HepG2 (cell line): ENCODE data around the gene RNU7-1. TPM values are rescaled to one million over a fixed set of nuclear protein-coding genes. Genes with fewer than 3 reads are reported as not detected.
A peak's percentile ranks its signal among the peaks of the same experiment; 100 is the strongest.

Experiments
- ATF1 ChIP-seq: IDR thresholded peaks from 2 replicates; pipeline ENCODE4 v1.6.1; 2016; ENCODE audit warnings: mild to moderate bottlenecking, control low read depth
- DNMT1 ChIP-seq: sonication (generic); formaldehyde crosslinking; IDR thresholded peaks from 2 replicates; pipeline ENCODE4 v1.5.1; 2020; ENCODE audit warnings: mild to moderate bottlenecking, missing genetic modification reagents
- EEA1 ChIP-seq: sonication (generic); formaldehyde crosslinking; IDR thresholded peaks from 2 replicates; pipeline ENCODE4 v1.5.1; 2020; ENCODE audit warnings: mild to moderate bottlenecking, missing genetic modification reagents, borderline replicate concordance
- GABPB1 ChIP-seq: IDR thresholded peaks from 2 replicates; pipeline ENCODE4 v1.6.1; 2016; ENCODE audit warnings: mild to moderate bottlenecking, missing genetic modification reagents, moderate library complexity, missing compliant biosample characterization
- ISX ChIP-seq: sonication (generic); formaldehyde crosslinking; conservative IDR thresholded peaks from 2 replicates; pipeline ENCODE4 v1.5.0; 2020; ENCODE audit warnings: missing genetic modification reagents
- MYC ChIP-seq: sonication (generic); formaldehyde crosslinking; IDR thresholded peaks from 2 replicates; pipeline ENCODE4 v1.9.0; 2021; ENCODE audit warnings: missing genetic modification reagents, borderline replicate concordance
- NBN ChIP-seq: fragments of 450-650 bp; conservative IDR thresholded peaks from 2 replicates; pipeline ENCODE4 v1.6.1; 2017
- ONECUT2 ChIP-seq: sonication (generic); formaldehyde crosslinking; IDR thresholded peaks from 2 replicates; pipeline ENCODE4 v1.4.0; 2020; ENCODE audit warnings: missing genetic modification reagents
- RELA ChIP-seq: sonication (generic); formaldehyde crosslinking; IDR thresholded peaks from 2 replicates; pipeline ENCODE4 v1.4.0; 2020; ENCODE audit warnings: missing genetic modification reagents
- RNF219 ChIP-seq: sonication (generic); formaldehyde crosslinking; IDR thresholded peaks from 2 replicates; pipeline ENCODE4 v1.5.0; 2020; ENCODE audit warnings: mild to moderate bottlenecking, missing genetic modification reagents
- SNAPC2 ChIP-seq: sonication (generic); formaldehyde crosslinking; IDR thresholded peaks from 2 replicates; pipeline ENCODE4 v1.8.1; 2022; ENCODE audit warnings: mild to moderate bottlenecking, missing genetic modification reagents
- ZNF136 ChIP-seq: sonication (generic); formaldehyde crosslinking; IDR thresholded peaks from 2 replicates; pipeline ENCODE4 v1.8.1; 2022; ENCODE audit warnings: low read depth, mild to moderate bottlenecking, moderate library complexity, missing genetic modification reagents
- ZNF142 ChIP-seq: sonication (generic); formaldehyde crosslinking; IDR thresholded peaks from 2 replicates; pipeline ENCODE4 v1.4.0; 2020; ENCODE audit warnings: missing genetic modification reagents
- ZNF251 ChIP-seq: sonication (generic); formaldehyde crosslinking; IDR thresholded peaks from 2 replicates; pipeline ENCODE4 v1.9.0; 2021; ENCODE audit warnings: mild to moderate bottlenecking, missing genetic modification reagents
- ZNF501 ChIP-seq: sonication (generic); formaldehyde crosslinking; IDR thresholded peaks from 2 replicates; pipeline ENCODE4 v1.5.1; 2020; ENCODE audit warnings: mild to moderate bottlenecking, moderate library complexity, missing genetic modification reagents
- ZNF646 ChIP-seq: sonication (generic); formaldehyde crosslinking; IDR thresholded peaks from 2 replicates; pipeline ENCODE4 v1.9.0; 2021; ENCODE audit warnings: mild to moderate bottlenecking, missing genetic modification reagents
- polyA plus RNA-seq, 8 experiments: library from polyadenylated mRNA; depleted of rRNA in 3 of 8; stranded (reverse) in 7 of 8; unstranded in 1 of 8; fragments of >200 nt; fragmentation: Illumina TruSeq in 4 of 8; extraction: Trizol in 4 of 8; gene quantifications; 2 replicates each; pipeline versions ENCODE4 v1.2.1 to v1.2.3, GENCODE V29; 2011 to 2016; ENCODE audit warnings: low read depth in 4 of 8, missing spikeins in 1 of 8, mixed read lengths in 1 of 8; ENCODE audit not compliant: insufficient read depth in 1 of 8
- total RNA-seq, 5 experiments: library from RNA; depleted of rRNA; stranded (reverse); fragments of >200 nt; fragmentation: Illumina TruSeq; extraction: Trizol; gene quantifications; 2 replicates each; pipeline ENCODE4 v1.2.3, GENCODE V29; 2016; ENCODE audit warnings: low read depth in 1 of 5

Gene RNU7-1
- total and polyA plus RNA-seq, 2 of the 13 experiments (the other 11 are each of a cell fraction or from before 2014, with no cell fraction given) = not detected

- TF ChIP-seq DNMT1 (CRISPR knock-in tag) = no peak
- no peak for TF ChIP-seq EEA1 (CRISPR knock-in tag)
- no peak for TF ChIP-seq SNAPC2 (CRISPR knock-in tag)
- no peak for TF ChIP-seq ZNF646 (CRISPR knock-in tag)
- TF ChIP-seq MYC (CRISPR knock-in tag) = peak; percentile 39; the same call in 1 of the 2 replicates
- TF ChIP-seq ONECUT2 = no peak
- peak; percentile 24; the same call in 1 of the 2 replicates for TF ChIP-seq ZNF501 (CRISPR knock-in tag)
- TF ChIP-seq ISX (CRISPR knock-in tag) = no peak
- no peak for TF ChIP-seq RNF219
- no peak for TF ChIP-seq ATF1 (CRISPR knock-in tag)
- TF ChIP-seq ZNF136 (CRISPR knock-in tag) = no peak
- TF ChIP-seq ZNF251 (CRISPR knock-in tag) = no peak
- TF ChIP-seq ZNF142 = no peak
- no peak for TF ChIP-seq NBN
- no peak for TF ChIP-seq RELA (CRISPR knock-in tag)
- TF ChIP-seq GABPB1 (CRISPR knock-in tag) = peak; percentile 54; the same call in 1 of the 2 replicates
Measured at GRCh38 chr12:6927379-6928021, 16.1 kb upstream of the RNU7-1 start, which contains the start of gene ATN1 (continued).
